Measurements from ENCODE around the gene DNAH14. TPM values are rescaled to one million over a fixed set of nuclear protein-coding genes. Genes with fewer than 3 reads are reported as not detected.

DNAH14 gene
- total and polyA plus RNA-seq, 2 of the 4 experiments (the other 2 are of a cell fraction), result 2.7 to 3.6 TPM

- no peak overlapping the region for H2BK15ac ChIP-seq (ENCODE audit: low read depth, low read length)
- BruUV-seq (replicated peaks), result no TSS peak
These were observed 191.6 kb downstream of the DNAH14 start for GRCh38 chr1:225121095-225121494.

More at GRCh38 chr1:225121095-225121494, 191.6 kb downstream of the DNAH14 start:
- H3K56ac ChIP-seq (ENCODE audit: extremely low read depth, insufficient read depth, low read length), result no peak overlapping the region
- in situ Hi-C loops (cut with MboI; ENCODE audit: low sequenced_read_pairs) (no loop called here), intact Hi-C loops (cut with micrococcal nuclease) (no loop called here), dilution Hi-C loops (cut with HindIII; ENCODE audit: low sequenced_read_pairs, unreplicated experiment) (no loop called here)
- H2AK9ac ChIP-seq (replicated peaks; ENCODE audit: low read depth, low read length, poor library complexity), result no peak overlapping the region
- H4K20me1 ChIP-seq (ENCODE audit: insufficient read depth, low read length), result no peaks in the 10 kb centered on the region
- peak; percentile 75 for TF ChIP-seq CEBPB (IDR thresholded peaks at IDR 0.05; ENCODE audit: low read depth, low read length)
- TF ChIP-seq ELK1 (IDR thresholded peaks at IDR 0.05; ENCODE audit: borderline replicate concordance, low read depth, low read length), result no peak
- no peak for TF ChIP-seq RAD21 (IDR thresholded peaks at IDR 0.05; ENCODE audit: low read length)
- TF ChIP-seq RFX5 (IDR thresholded peaks at IDR 0.05; ENCODE audit: low read depth, low read length), result no peak
- TF ChIP-seq SMC3 (IDR thresholded peaks at IDR 0.05; ENCODE audit: low read depth, low read length), result no peak
- ATAC-seq (ENCODE audit: low read depth), result no peak
- no peaks in the 10 kb centered on the region for H3K9me3 ChIP-seq (ENCODE audit: control insufficient read depth, insufficient read depth, low read length)
- no peak overlapping the region for H2BK20ac ChIP-seq (ENCODE audit: low read depth, low read length)
- no peaks in the 10 kb centered on the region for H3K79me1 ChIP-seq (ENCODE audit: low read depth in 1 of 2, low read length in 2 of 2)
- H3K4ac ChIP-seq (ENCODE audit: low read depth, low read length), result no peak overlapping the region
- no peaks in the 10 kb centered on the region for H3K4me1 ChIP-seq (ENCODE audit: control insufficient read depth, insufficient read depth, low read length)
- H3K23ac ChIP-seq (ENCODE audit: low read depth, low read length), result no peak overlapping the region
- CTCF ChIA-PET, result interaction anchor here (0.9 kb wide), 1 partner anchor 30 kb away, joined by 3 read pairs; no protein-coding TSS in a partner anchor
- H3K9ac ChIP-seq (ENCODE audit: low read depth, low read length), result no peak overlapping the region
- no peak overlapping the region for H3K18ac ChIP-seq (ENCODE audit: low read depth, low read length)
- H4K91ac ChIP-seq (ENCODE audit: insufficient read depth, low read depth, low read length), result no peak overlapping the region
- H3K36me3 ChIP-seq (ENCODE audit: control insufficient read depth, insufficient read depth, low read length), result no peaks in the 10 kb centered on the region
- no peak overlapping the region for H3K4me3 ChIP-seq (ENCODE audit: insufficient read depth, low read depth, low read length)
- no peak overlapping the region for H2AK5ac ChIP-seq (ENCODE audit: low read depth, low read length)
- no peak overlapping the region for H3K27ac ChIP-seq (ENCODE audit: insufficient read depth, low read length)
- no peak overlapping the region for H4K8ac ChIP-seq (ENCODE audit: low read depth in 2 of 2, low read length in 2 of 2)
- H2BK120ac ChIP-seq (ENCODE audit: low read depth, low read length), result no peak overlapping the region
- no CpG with 5 or more reads among the region's 2 CpGs for WGBS, 2 experiments (ENCODE audit: extremely low coverage in 2 of 2, insufficient read length in 1 of 2)
- POLR2A ChIA-PET (ENCODE audit: unreplicated experiment), result no interaction called here
- no peak overlapping the region for H3K4me2 ChIP-seq (ENCODE audit: low read depth, low read length)
- no peaks in the 10 kb centered on the region for H3K9me1 ChIP-seq (ENCODE audit: insufficient read depth, low read length)
- no peaks in the 10 kb centered on the region for H3K27me3 ChIP-seq (ENCODE audit: control insufficient read depth, insufficient read depth, low read length)
- H3K14ac ChIP-seq (replicated peaks; ENCODE audit: low read depth, low read length), result no peak overlapping the region
- no peak for DNase-seq
- no peak overlapping the region for H2BK5ac ChIP-seq (ENCODE audit: low read depth, low read length, poor library complexity, severe bottlenecking)
- H4K5ac ChIP-seq (ENCODE audit: low read depth, low read length), result no peak overlapping the region
- H2AFZ ChIP-seq (replicated peaks; ENCODE audit: low read length, poor library complexity), result no peak overlapping the region

Data from IMR-90 (cell line).